GM19324 (cell line): ENCODE measurements around the gene PPP1R12A.
"Not testable (repeated sequence)": the region's sequence is repeated elsewhere in the genome, so short reads cannot be mapped to it uniquely, and the experiment has no call there.

ENCODE experiments used
- ATAC-seq: cut with Tn5 transposase; IDR thresholded peaks from one replicate; pipeline ENCODE4 v1.9.1; 2021; ENCODE audit warnings: mild to moderate bottlenecking, moderate library complexity; ENCODE audit not compliant: unreplicated experiment, low FRiP score

PPP1R12A gene

GRCh38 chr12:79847417-79847816 is 87.5 kb downstream of the PPP1R12A start:
- no peak for ATAC-seq

GRCh38 chr12:79844693-79845092 is 90.2 kb downstream of the PPP1R12A start:
- no peak for ATAC-seq

- ATAC-seq, result no peak
Measured at GRCh38 chr12:79843978-79844377, 90.9 kb downstream of the PPP1R12A start.

GRCh38 chr12:79842630-79843029 is 92.3 kb downstream of the PPP1R12A start:
- ATAC-seq, result no peak

- no peak for ATAC-seq
Measured at GRCh38 chr12:79841878-79842265, 93.0 kb downstream of the PPP1R12A start.

GRCh38 chr12:79841248-79841877 is 93.5 kb downstream of the PPP1R12A start:
- no peak for ATAC-seq

- no peak for ATAC-seq
Measured at GRCh38 chr12:79838359-79838758, 96.5 kb downstream of the PPP1R12A start.

GRCh38 chr12:79837575-79837974 is 97.3 kb downstream of the PPP1R12A start:
- ATAC-seq, result no peak

GRCh38 chr12:79835377-79835843 is 99.5 kb downstream of the PPP1R12A start:
- no peak for ATAC-seq

GRCh38 chr12:79834712-79835376 is 100.1 kb downstream of the PPP1R12A start:
- no peak for ATAC-seq

GRCh38 chr12:79830440-79830839 is 104.5 kb downstream of the PPP1R12A start:
- no peak for ATAC-seq

- no peak for ATAC-seq
Measured at GRCh38 chr12:79828924-79829323, 106.0 kb downstream of the PPP1R12A start.

- no peak for ATAC-seq
Measured at GRCh38 chr12:79827484-79827883, 107.4 kb downstream of the PPP1R12A start.

- ATAC-seq, result no peak
Measured at GRCh38 chr12:79826267-79827128, 108.4 kb downstream of the PPP1R12A start.

- ATAC-seq, result no peak
Measured at GRCh38 chr12:79822475-79822874, 112.4 kb downstream of the PPP1R12A start.

GRCh38 chr12:79818856-79819255 is 116.0 kb downstream of the PPP1R12A start:
- no peak for ATAC-seq

GRCh38 chr12:79784366-79785065 is 150.4 kb downstream of the PPP1R12A start:
- ATAC-seq, result not testable (repeated sequence)

- ATAC-seq, result no peak
Measured at GRCh38 chr12:79782172-79782900, 152.6 kb downstream of the PPP1R12A start.

GRCh38 chr12:79778802-79779448 is 156.0 kb downstream of the PPP1R12A start:
- no peak for ATAC-seq
